Epithelial cell of prostate (primary cell): ENCODE measurements around the gene ASTN2.

Experiments used
- DNase-seq: peaks from one replicate; pipeline ENCODE4 v3.0.0-alpha.2; 2011; ENCODE audit warnings: low read depth, low spot score
- H3K27ac ChIP-seq: fragments of 450-650 bp; 2 replicates; pipeline ENCODE4 v1.5.1; 2017; ENCODE audit warnings: mild to moderate bottlenecking

The ASTN2 gene

GRCh38 chr9:116491659-116492058, 923.2 kb downstream of the ASTN2 start:
- H3K27ac ChIP-seq = no peak overlapping the region
- no peak for DNase-seq

- no peak for DNase-seq
- H3K27ac ChIP-seq = no peak overlapping the region
These were observed 923.6 kb downstream of the ASTN2 start for GRCh38 chr9:116491219-116491618.

- DNase-seq = no peak
These were observed 924.5 kb downstream of the ASTN2 start for GRCh38 chr9:116490321-116490720.

GRCh38 chr9:116488373-116488772, 926.5 kb downstream of the ASTN2 start:
- no peak for DNase-seq
- H3K27ac ChIP-seq = no peak overlapping the region

More at GRCh38 chr9:116490321-116490720, 924.5 kb downstream of the ASTN2 start:
- no peak overlapping the region for H3K27ac ChIP-seq

- no peak for DNase-seq
- no peak overlapping the region for H3K27ac ChIP-seq
These were observed 930.3 kb downstream of the ASTN2 start for GRCh38 chr9:116484492-116485061.

- H3K27ac ChIP-seq = no peak overlapping the region
- DNase-seq = no peak
These were observed 931.0 kb downstream of the ASTN2 start for GRCh38 chr9:116483622-116484491.

GRCh38 chr9:116482740-116483139, 932.1 kb downstream of the ASTN2 start:
- no peak overlapping the region for H3K27ac ChIP-seq
- DNase-seq = no peak

GRCh38 chr9:116480700-116481099, 934.2 kb downstream of the ASTN2 start:
- DNase-seq = no peak

GRCh38 chr9:116479967-116480366, 934.9 kb downstream of the ASTN2 start:
- no peak for DNase-seq

More at GRCh38 chr9:116480700-116481099, 934.2 kb downstream of the ASTN2 start:
- H3K27ac ChIP-seq = no peak overlapping the region

GRCh38 chr9:116479056-116479544, 935.8 kb downstream of the ASTN2 start:
- no peak overlapping the region for H3K27ac ChIP-seq
- no peak for DNase-seq

More at GRCh38 chr9:116479967-116480366, 934.9 kb downstream of the ASTN2 start:
- H3K27ac ChIP-seq = no peak overlapping the region

GRCh38 chr9:116477584-116478141, 937.2 kb downstream of the ASTN2 start:
- no peak overlapping the region for H3K27ac ChIP-seq
- DNase-seq = no peak

GRCh38 chr9:116476935-116477381, 937.9 kb downstream of the ASTN2 start:
- no peak for DNase-seq
- no peak overlapping the region for H3K27ac ChIP-seq

- no peak for DNase-seq
- H3K27ac ChIP-seq = no peak overlapping the region
These were observed 938.9 kb downstream of the ASTN2 start for GRCh38 chr9:116476002-116476401.

- H3K27ac ChIP-seq = no peak overlapping the region
- no peak for DNase-seq
These were observed 939.7 kb downstream of the ASTN2 start for GRCh38 chr9:116475201-116475600.

- H3K27ac ChIP-seq = no peak overlapping the region
- no peak for DNase-seq
These were observed 942.8 kb downstream of the ASTN2 start for GRCh38 chr9:116471944-116472506.

- H3K27ac ChIP-seq = no peak overlapping the region
- no peak for DNase-seq
These were observed 943.6 kb downstream of the ASTN2 start for GRCh38 chr9:116471093-116471906.

- no peak for DNase-seq
- H3K27ac ChIP-seq = no peak overlapping the region
These were observed 945.9 kb downstream of the ASTN2 start for GRCh38 chr9:116468793-116469527.

GRCh38 chr9:116468369-116468768, 946.5 kb downstream of the ASTN2 start:
- no peak overlapping the region for H3K27ac ChIP-seq
- no peak for DNase-seq

GRCh38 chr9:116467740-116468351, 947.0 kb downstream of the ASTN2 start:
- DNase-seq = no peak
- H3K27ac ChIP-seq = no peak overlapping the region
